Measurements from ENCODE around the gene RORC.

- TF ChIP-seq POLR2AphosphoS5 (IDR thresholded peaks at IDR 0.05; ENCODE audit: low read depth, low read length) (no peak), POLR2A (IDR thresholded peaks at IDR 0.05; ENCODE audit: low read depth, low read length) (no peak), TAF1 (IDR thresholded peaks at IDR 0.05; ENCODE audit: borderline replicate concordance, low read depth, low read length) (no peak)
Measured at GRCh38 chr1:151849871-151850270, 18.3 kb upstream of the RORC start.

All from GM12892 (cell line).